Panc1 (cell line): ENCODE results near the gene ABCG5. TPM values are rescaled to one million over a fixed set of nuclear protein-coding genes. Genes with fewer than 3 reads are reported as not detected.

ENCODE experiments used
- ATAC-seq: fragments of 200-7000 bp; cut with Tn5 transposase; 2 replicates; pipeline ENCODE4 v1.9.1; 2020; ENCODE audit warnings: mild to moderate bottlenecking, moderate library complexity
- BruUV-seq: library from RNA; stranded (reverse); fragments of 400-500 nt; replicated peaks from 2 replicates; lab custom pipeline; 2021; lab: Mats Ljungman, UMichigan
- CTCF ChIA-PET: fragments of 300-600 bp; sonication (Branson Sonifier 250); formaldehyde crosslinking; loops from one replicate; lab custom pipeline; 2022; ENCODE audit warnings: antibody characterized with exemption; lab: Charles Lee
- POLR2A ChIA-PET: fragments of 300-600 bp; sonication (Branson Sonifier 250); formaldehyde crosslinking; loops from one replicate; lab custom pipeline; 2022; ENCODE audit warnings: antibody characterized with exemption; lab: Charles Lee
- DNase-seq: peaks from one replicate; pipeline ENCODE4 v3.0.0-alpha.2; 2010; ENCODE audit warnings: low read depth, low spot score
- H3K27ac ChIP-seq: 2 replicates; pipeline ENCODE4 v1.5.1; 2011; ENCODE audit warnings: mild to moderate bottlenecking, low read length, inconsistent platforms
- H3K27me3 ChIP-seq: fragments of 200-500 bp; sonication (Bioruptor generic); 2 replicates; pipeline ENCODE4 v1.6.0; 2014; ENCODE audit warnings: low read length, inconsistent platforms; ENCODE audit not compliant: control insufficient read depth, insufficient read depth
- H3K36me3 ChIP-seq: fragments of 200-500 bp; sonication (Bioruptor generic); 2 replicates; pipeline ENCODE4 v1.5.1; 2014; ENCODE audit warnings: inconsistent platforms, mild to moderate bottlenecking, low read length, moderate library complexity; ENCODE audit not compliant: control insufficient read depth, insufficient read depth
- H3K4me1 ChIP-seq: 2 replicates; pipeline ENCODE4 v1.5.1; 2011; ENCODE audit warnings: inconsistent platforms, mild to moderate bottlenecking, low read length, moderate library complexity; ENCODE audit not compliant: control insufficient read depth, insufficient read depth
- H3K4me3 ChIP-seq, 2 experiments: 2 replicates each; pipeline ENCODE4 v1.5.1; 2011 to 2012; ENCODE audit warnings: low read depth in 2 of 2, low read length in 2 of 2, mild to moderate bottlenecking in 2 of 2, inconsistent platforms in 1 of 2, moderate library complexity in 1 of 2
- H3K9me3 ChIP-seq: fragments of 200-500 bp; sonication (Bioruptor generic); 2 replicates; pipeline ENCODE4 v1.5.1; 2014; ENCODE audit warnings: low read depth, mild to moderate bottlenecking, inconsistent platforms, low read length, moderate library complexity; ENCODE audit not compliant: control insufficient read depth, insufficient read depth
- POLR2AphosphoS5 ChIP-seq: IDR thresholded peaks from 2 replicates; pipeline ENCODE4 v1.6.1; 2012; ENCODE audit warnings: mild to moderate bottlenecking, low read depth, low read length, moderate library complexity
- SIN3A ChIP-seq: IDR thresholded peaks from 2 replicates; pipeline ENCODE4 v1.6.1; 2012; ENCODE audit warnings: low read depth, mild to moderate bottlenecking, low read length, moderate library complexity, borderline replicate concordance; ENCODE audit not compliant: insufficient read depth
- TCF7L2 ChIP-seq: IDR thresholded peaks from 2 replicates; pipeline ENCODE4 v1.6.1; 2011; ENCODE audit warnings: mild to moderate bottlenecking, low read depth, low read length, inconsistent platforms
- in situ Hi-C: cut with HindIII; loops from 2 replicates; pipeline ENCODE4 v1.10.0; 2016; ENCODE audit warnings: low sequenced_read_pairs, low pct_unique_long_range_greater_than_20kb
- intact Hi-C: fragments of 100-400 bp; cut with micrococcal nuclease; formaldehyde crosslinking; loops from one replicate; pipeline ENCODE4 v1.10.0; 2022; ENCODE audit not compliant: unreplicated experiment
- total RNA-seq: library from RNA; stranded (reverse); gene quantifications from one replicate; pipeline ENCODE4 v1.2.1, GENCODE V29; 2021; ENCODE audit not compliant: unreplicated experiment
- TF ChIP-seq, protein P1 (sequence below): fragments of 450-650 bp; IDR thresholded peaks from 2 replicates; pipeline ENCODE4 v1.5.1; 2017; ENCODE audit warnings: mild to moderate bottlenecking
- TF ChIP-seq, protein P2 (sequence below), 2 experiments: IDR thresholded peaks; 2 replicates each; pipeline ENCODE4 v1.6.1; 2011 to 2012; ENCODE audit warnings: low read depth in 2 of 2, control low read depth in 1 of 2, low read length in 1 of 2, mild to moderate bottlenecking in 1 of 2, moderate library complexity in 1 of 2; ENCODE audit not compliant: insufficient read depth in 1 of 2

ABCG5 gene
- total RNA-seq, 1 experiment from 2014 or later, result 0.05 TPM

GRCh38 chr2:43819491-43820163 is 19.0 kb downstream of the ABCG5 start:
- in situ Hi-C loops, result no loop called here
- Histone ChIP-seq H3K36me3 (no peaks in the 10 kb centered on the region), H3K27me3 (peaks cover 3% of the 10 kb centered on the region; the same call in 1 of the 2 replicates), H3K9me3 (no peaks in the 10 kb centered on the region), H3K4me1 (no peaks in the 10 kb centered on the region), H3K27ac (no peak overlapping the region), H3K4me3 (no peak overlapping the region)
- no TSS peak for BruUV-seq
- POLR2A ChIA-PET, result no interaction called here
- DNase-seq (no peak), ATAC-seq (no peak)
- CTCF ChIA-PET, result no interaction called here
- TF ChIP-seq, protein P1, sequence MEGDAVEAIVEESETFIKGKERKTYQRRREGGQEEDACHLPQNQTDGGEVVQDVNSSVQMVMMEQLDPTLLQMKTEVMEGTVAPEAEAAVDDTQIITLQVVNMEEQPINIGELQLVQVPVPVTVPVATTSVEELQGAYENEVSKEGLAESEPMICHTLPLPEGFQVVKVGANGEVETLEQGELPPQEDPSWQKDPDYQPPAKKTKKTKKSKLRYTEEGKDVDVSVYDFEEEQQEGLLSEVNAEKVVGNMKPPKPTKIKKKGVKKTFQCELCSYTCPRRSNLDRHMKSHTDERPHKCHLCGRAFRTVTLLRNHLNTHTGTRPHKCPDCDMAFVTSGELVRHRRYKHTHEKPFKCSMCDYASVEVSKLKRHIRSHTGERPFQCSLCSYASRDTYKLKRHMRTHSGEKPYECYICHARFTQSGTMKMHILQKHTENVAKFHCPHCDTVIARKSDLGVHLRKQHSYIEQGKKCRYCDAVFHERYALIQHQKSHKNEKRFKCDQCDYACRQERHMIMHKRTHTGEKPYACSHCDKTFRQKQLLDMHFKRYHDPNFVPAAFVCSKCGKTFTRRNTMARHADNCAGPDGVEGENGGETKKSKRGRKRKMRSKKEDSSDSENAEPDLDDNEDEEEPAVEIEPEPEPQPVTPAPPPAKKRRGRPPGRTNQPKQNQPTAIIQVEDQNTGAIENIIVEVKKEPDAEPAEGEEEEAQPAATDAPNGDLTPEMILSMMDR, result no peak
- no peak for TF ChIP-seq TCF7L2
- TF ChIP-seq POLR2AphosphoS5, result no peak
- TF ChIP-seq, protein P2, sequence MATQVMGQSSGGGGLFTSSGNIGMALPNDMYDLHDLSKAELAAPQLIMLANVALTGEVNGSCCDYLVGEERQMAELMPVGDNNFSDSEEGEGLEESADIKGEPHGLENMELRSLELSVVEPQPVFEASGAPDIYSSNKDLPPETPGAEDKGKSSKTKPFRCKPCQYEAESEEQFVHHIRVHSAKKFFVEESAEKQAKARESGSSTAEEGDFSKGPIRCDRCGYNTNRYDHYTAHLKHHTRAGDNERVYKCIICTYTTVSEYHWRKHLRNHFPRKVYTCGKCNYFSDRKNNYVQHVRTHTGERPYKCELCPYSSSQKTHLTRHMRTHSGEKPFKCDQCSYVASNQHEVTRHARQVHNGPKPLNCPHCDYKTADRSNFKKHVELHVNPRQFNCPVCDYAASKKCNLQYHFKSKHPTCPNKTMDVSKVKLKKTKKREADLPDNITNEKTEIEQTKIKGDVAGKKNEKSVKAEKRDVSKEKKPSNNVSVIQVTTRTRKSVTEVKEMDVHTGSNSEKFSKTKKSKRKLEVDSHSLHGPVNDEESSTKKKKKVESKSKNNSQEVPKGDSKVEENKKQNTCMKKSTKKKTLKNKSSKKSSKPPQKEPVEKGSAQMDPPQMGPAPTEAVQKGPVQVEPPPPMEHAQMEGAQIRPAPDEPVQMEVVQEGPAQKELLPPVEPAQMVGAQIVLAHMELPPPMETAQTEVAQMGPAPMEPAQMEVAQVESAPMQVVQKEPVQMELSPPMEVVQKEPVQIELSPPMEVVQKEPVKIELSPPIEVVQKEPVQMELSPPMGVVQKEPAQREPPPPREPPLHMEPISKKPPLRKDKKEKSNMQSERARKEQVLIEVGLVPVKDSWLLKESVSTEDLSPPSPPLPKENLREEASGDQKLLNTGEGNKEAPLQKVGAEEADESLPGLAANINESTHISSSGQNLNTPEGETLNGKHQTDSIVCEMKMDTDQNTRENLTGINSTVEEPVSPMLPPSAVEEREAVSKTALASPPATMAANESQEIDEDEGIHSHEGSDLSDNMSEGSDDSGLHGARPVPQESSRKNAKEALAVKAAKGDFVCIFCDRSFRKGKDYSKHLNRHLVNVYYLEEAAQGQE (IDR thresholded peaks at IDR 0.05; ENCODE audit: insufficient read depth in 1 of 2, low read depth in 2 of 2, low read length in 1 of 2), result no peak
- TF ChIP-seq SIN3A, result no peak
- intact Hi-C loops, result no loop called here

GRCh38 chr2:43818761-43819160 is 19.9 kb downstream of the ABCG5 start:
- no peaks in the 10 kb centered on the region for H3K36me3 ChIP-seq
- H3K9me3 ChIP-seq, result no peaks in the 10 kb centered on the region
- ATAC-seq, result no peak
- DNase-seq, result no peak
- in situ Hi-C loops, result no loop called here
- no TSS peak for BruUV-seq
- intact Hi-C loops, result no loop called here
- no peak overlapping the region for H3K4me3 ChIP-seq
- H3K27ac ChIP-seq, result no peak overlapping the region
- POLR2A ChIA-PET, result no interaction called here
- no peaks in the 10 kb centered on the region for H3K4me1 ChIP-seq
- CTCF ChIA-PET, result no interaction called here
- H3K27me3 ChIP-seq, result no peaks in the 10 kb centered on the region
- TF ChIP-seq, protein P1, result no peak
- TF ChIP-seq TCF7L2 (no peak), POLR2AphosphoS5 (no peak), SIN3A (no peak)
- TF ChIP-seq, protein P2 (IDR thresholded peaks at IDR 0.05; ENCODE audit: insufficient read depth in 1 of 2, low read depth in 2 of 2, low read length in 1 of 2), result no peak
